ENCODE data around the gene SLC66A1. TPM values are rescaled to one million over a fixed set of nuclear protein-coding genes. Genes with fewer than 3 reads are reported as not detected.
A peak's percentile ranks its signal among the peaks of the same experiment; 100 is the strongest.
"Not testable (repeated sequence)": the region's sequence is repeated elsewhere in the genome, so short reads cannot be mapped to it uniquely, and the experiment has no call there.

SLC66A1 gene
- total RNA-seq, 1 donor from 2014 or later, result 4.8 TPM

DNA sequence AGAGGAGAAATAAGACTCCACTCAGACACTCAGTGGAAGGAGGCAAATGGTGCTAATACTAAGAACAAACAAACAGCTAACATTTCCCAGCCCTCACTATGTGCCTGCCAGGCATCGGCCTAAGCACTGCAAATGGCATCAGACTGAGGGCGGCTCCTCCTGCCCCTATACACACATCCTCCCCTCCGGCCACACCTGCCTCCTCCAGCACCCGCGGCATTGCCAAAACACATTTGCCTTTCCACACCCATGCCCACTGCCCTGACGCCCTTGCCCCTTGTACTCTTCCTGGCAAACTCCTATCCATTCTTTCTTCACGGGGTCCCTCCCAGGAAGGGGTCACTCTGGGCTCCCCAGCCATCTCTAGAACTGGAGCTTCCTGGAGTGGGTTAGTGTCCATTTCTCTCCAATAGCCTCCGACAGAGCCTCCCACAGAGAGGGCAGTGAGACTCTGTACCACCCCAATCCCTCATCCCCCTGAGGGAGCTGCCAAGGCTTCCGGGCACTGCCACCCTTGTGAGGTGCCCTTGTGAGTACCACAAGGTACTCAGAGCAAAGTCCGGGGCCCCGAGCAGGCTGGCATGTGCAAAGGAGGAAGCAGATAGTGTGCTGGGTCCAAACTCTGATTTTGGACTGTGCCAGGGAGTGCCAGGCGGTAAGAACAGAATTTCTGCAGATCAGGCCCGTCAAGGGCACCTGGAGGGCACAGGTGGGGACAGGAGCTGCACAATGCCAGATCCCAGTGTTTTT is 24.5 kb upstream of the SLC66A1 start:
- H3K4me1 ChIP-seq, result peaks cover 5% of the 10 kb centered on the region
- peaks cover 34% of the 10 kb centered on the region for H3K27me3 ChIP-seq
- no peak overlapping the region for H3K4me3 Mint-ChIP-seq
- H3K4me1 Mint-ChIP-seq, result peaks cover 3% of the 10 kb centered on the region
- H3K27me3 Mint-ChIP-seq (ENCODE audit: insufficient read depth, low read depth), result peaks cover 5% of the 10 kb centered on the region
- H3K36me3 Mint-ChIP-seq, result peaks cover 30% of the 10 kb centered on the region
- DNase-seq (ENCODE audit: low spot score), result no peak
- H3K79me2 ChIP-seq (ENCODE audit: low read depth), result no peaks in the 10 kb centered on the region
- no peak overlapping the region for H3K27ac ChIP-seq
- peaks cover 6% of the 10 kb centered on the region for H3K9me3 ChIP-seq (ENCODE audit: low read depth)
- no peak overlapping the region for H2AFZ ChIP-seq (replicated peaks)
- H3F3A ChIP-seq (ENCODE audit: low read depth), result peaks cover 4% of the 10 kb centered on the region
- no peak overlapping the region for H3K9ac ChIP-seq
- peaks cover 5% of the 10 kb centered on the region for H4K20me1 ChIP-seq (ENCODE audit: low read depth)
- TF ChIP-seq CTCF (IDR thresholded peaks at IDR 0.05), result no peak
- TF ChIP-seq EZH2 (IDR thresholded peaks at IDR 0.05), result no peak
- TF ChIP-seq EZH2phosphoT487 (IDR thresholded peaks at IDR 0.05), result no peak
- H3K4me3 ChIP-seq, result no peak overlapping the region
- peaks cover 9% of the 10 kb centered on the region for H3K9me3 Mint-ChIP-seq
- no peak overlapping the region for H3K4me2 ChIP-seq
- H3K36me3 ChIP-seq, result no peaks in the 10 kb centered on the region
- peak overlapping the region; percentile 63 for H3K27ac Mint-ChIP-seq

DNA sequence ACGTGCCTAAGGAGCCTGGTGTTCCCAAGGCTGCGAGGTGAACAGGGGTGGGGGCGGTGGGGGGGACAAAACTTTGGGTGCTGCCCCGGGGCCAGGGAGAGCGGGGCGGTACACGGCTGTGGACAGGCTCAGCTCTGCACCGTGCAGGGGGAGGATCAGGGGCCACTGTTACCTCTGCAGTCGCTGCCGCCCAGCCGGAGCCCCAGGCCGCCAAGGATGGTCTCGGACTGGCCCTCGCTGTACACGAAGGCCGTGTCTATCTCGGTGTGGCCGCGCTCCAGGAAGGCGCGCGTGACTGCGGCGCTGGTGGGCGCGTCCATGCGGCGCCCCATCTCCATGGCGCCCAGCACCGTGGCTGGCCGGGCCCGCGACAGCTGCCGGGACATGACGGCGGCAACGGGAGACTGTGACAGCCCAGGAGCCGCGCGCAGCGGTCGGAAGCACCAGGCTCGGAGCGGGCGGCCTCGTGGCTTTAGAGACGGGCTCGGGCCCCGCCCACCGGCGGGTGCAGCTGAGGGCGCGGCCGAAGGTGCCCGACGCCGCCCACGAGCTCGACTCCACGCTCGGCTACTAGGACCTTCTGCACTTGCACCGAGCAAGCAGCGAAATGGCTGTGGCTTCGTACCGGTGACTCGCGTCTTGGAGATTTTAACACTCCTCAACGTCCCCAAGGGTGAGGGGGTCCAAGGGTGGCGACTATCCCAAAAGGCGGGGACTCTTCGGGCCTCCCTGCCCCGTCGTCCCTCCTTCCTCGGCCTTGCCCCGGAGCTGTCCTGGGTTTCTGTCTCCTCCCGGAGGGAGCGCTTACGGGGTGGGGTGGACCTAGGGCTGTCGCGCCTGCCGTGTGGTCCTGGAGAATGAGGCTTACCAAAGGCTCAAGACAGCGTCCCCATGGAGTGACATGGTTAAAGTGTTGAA is 23.5 kb upstream of the SLC66A1 start, which contains the start of gene AKR7A3:
Gene AKR7A3 (minus strand): TSS at position 447 of the 918 bp plus-strand sequence. CDS start 61 bp downstream, at position 386.
- H3K36me3 ChIP-seq; H3K9me3 ChIP-seq (ENCODE audit: low read depth); H3K9ac ChIP-seq; H3F3A ChIP-seq (ENCODE audit: low read depth); H3K4me1 Mint-ChIP-seq; H3K79me2 ChIP-seq (ENCODE audit: low read depth); H3K4me1 ChIP-seq; H3K27me3 Mint-ChIP-seq (ENCODE audit: insufficient read depth, low read depth); H3K27ac ChIP-seq; H4K20me1 ChIP-seq (ENCODE audit: low read depth): not testable (repeated sequence)
- H3K9me3 Mint-ChIP-seq, result peaks cover 18% of the 10 kb centered on the region
- H3K27me3 ChIP-seq, result peaks cover 34% of the 10 kb centered on the region
- H3K27ac Mint-ChIP-seq, result peak within 1 kb of the TSS; percentile 63
- H2AFZ ChIP-seq (replicated peaks), result peak within 1 kb of the TSS; percentile 43
- peak within 1 kb of the TSS; percentile 44 for H3K4me3 ChIP-seq
- H3K4me2 ChIP-seq, result peak within 1 kb of the TSS; percentile 80
- DNase-seq (ENCODE audit: low spot score), result peak; percentile 76
- H3K4me3 Mint-ChIP-seq, result peak within 1 kb of the TSS; percentile 46
- peaks cover 36% of the 10 kb centered on the region for H3K36me3 Mint-ChIP-seq

DNA sequence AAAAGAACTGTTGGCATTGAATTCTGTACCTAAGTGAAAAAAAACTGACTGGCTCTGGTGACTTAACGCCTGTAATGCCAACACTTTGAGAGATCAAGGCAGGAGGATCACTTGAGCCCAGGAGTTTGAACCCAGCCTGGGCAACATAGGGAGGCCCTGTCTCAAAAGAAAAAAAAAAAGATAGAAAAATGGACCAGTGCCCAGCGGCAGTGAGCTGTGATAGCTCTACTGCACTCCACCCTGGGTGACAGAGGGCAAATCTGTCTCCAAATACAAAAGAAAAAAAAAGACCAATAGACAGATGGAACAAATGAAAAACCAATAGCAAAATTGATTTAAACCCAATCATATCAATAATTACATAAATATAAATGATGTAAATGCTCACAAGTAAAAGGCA is 22.9 kb upstream of the SLC66A1 start:
- Histone ChIP-seq H4K20me1 (ENCODE audit: low read depth) (peaks cover 5% of the 10 kb centered on the region), H3K9me3 (ENCODE audit: low read depth) (peaks cover 6% of the 10 kb centered on the region), H3F3A (ENCODE audit: low read depth) (peaks cover 4% of the 10 kb centered on the region), H3K4me2 (peak overlapping the region; percentile 80), H3K27ac (no peak overlapping the region), H3K9ac (no peak overlapping the region), H3K4me1 (peaks cover 5% of the 10 kb centered on the region), H3K4me3 (peak overlapping the region; percentile 44), H3K36me3 (no peaks in the 10 kb centered on the region), H3K27me3 (peaks cover 34% of the 10 kb centered on the region), H2AFZ (replicated peaks) (peak overlapping the region; percentile 43), H3K79me2 (ENCODE audit: low read depth) (no peaks in the 10 kb centered on the region)
- peaks cover 22% of the 10 kb centered on the region for H3K9me3 Mint-ChIP-seq
- H3K27me3 Mint-ChIP-seq (ENCODE audit: insufficient read depth, low read depth), result peaks cover 5% of the 10 kb centered on the region
- peaks cover 38% of the 10 kb centered on the region for H3K36me3 Mint-ChIP-seq
- no peak for DNase-seq (ENCODE audit: low spot score)
- peaks cover 3% of the 10 kb centered on the region for H3K4me1 Mint-ChIP-seq
- TF ChIP-seq EZH2phosphoT487 (IDR thresholded peaks at IDR 0.05) (no peak), EZH2 (IDR thresholded peaks at IDR 0.05) (no peak), CTCF (IDR thresholded peaks at IDR 0.05) (no peak)
- no peak overlapping the region for H3K27ac Mint-ChIP-seq
- H3K4me3 Mint-ChIP-seq, result peak overlapping the region; percentile 46
